ENCODE data around the gene NUP160.

- no peak for TF ChIP-seq CTCF (IDR thresholded peaks at IDR 0.05; ENCODE audit: insufficient read depth, low read length, poor library complexity, severe bottlenecking)
- no peak for TF ChIP-seq EZH2phosphoT487 (conservative IDR thresholded peaks at IDR 0.05; ENCODE audit: low read length)
Observed at GRCh38 chr11:47828284-47828683, 19.9 kb downstream of the NUP160 start.

Data from SU-DHL-6 (cell line).